SK-N-MC (cell line): ENCODE measurements around the gene TRAPPC12.
"Not testable (repeated sequence)": the region's sequence is repeated elsewhere in the genome, so short reads cannot be mapped to it uniquely, and the experiment has no call there.

Source experiments
- DNase-seq: peaks from one replicate; pipeline ENCODE4 v3.0.0-alpha.2; 2011; ENCODE audit warnings: low read depth, low spot score
- H3K27ac ChIP-seq: fragments of 200-600 bp; sonication (generic); 2 replicates; pipeline ENCODE4 v1.5.1; 2016; ENCODE audit warnings: mixed run types
- H3K36me3 ChIP-seq: fragments of 200-600 bp; sonication (generic); 2 replicates; pipeline ENCODE4 v1.6.1; 2017; ENCODE audit warnings: antibody characterized with exemption, low read length, mixed read lengths; ENCODE audit not compliant: insufficient read depth
- H3K4me3 ChIP-seq: fragments of 200-600 bp; sonication (generic); 2 replicates; pipeline ENCODE4 v1.5.1; 2016
- H3K9ac ChIP-seq: fragments of 200-600 bp; sonication (generic); 2 replicates; pipeline ENCODE4 v1.8.0; 2017; ENCODE audit warnings: mixed run types, mixed read lengths; ENCODE audit not compliant: insufficient read length
- H3K9me3 ChIP-seq: fragments of 200-600 bp; sonication (generic); 2 replicates; pipeline ENCODE4 v1.6.1; 2017; ENCODE audit warnings: low read depth, mild to moderate bottlenecking, antibody characterized with exemption, low read length, moderate library complexity, mixed read lengths
- EZH2 ChIP-seq: fragments of 200-600 bp; sonication (generic); IDR thresholded peaks from one replicate; pipeline ENCODE4 v1.6.1; 2017; ENCODE audit warnings: antibody characterized with exemption
- FOXP2 ChIP-seq: optimal IDR thresholded peaks from 2 replicates; pipeline ENCODE3; 2011; ENCODE audit warnings: mild to moderate bottlenecking, moderate library complexity; ENCODE audit not compliant: insufficient read depth; ENCODE audit errors: extremely low read length, control extremely low read depth
- POLR2AphosphoS5 ChIP-seq: IDR thresholded peaks from 2 replicates; pipeline ENCODE4 v1.6.1; 2012; ENCODE audit warnings: mild to moderate bottlenecking, low read depth, low read length, borderline replicate concordance

The TRAPPC12 gene

DNA sequence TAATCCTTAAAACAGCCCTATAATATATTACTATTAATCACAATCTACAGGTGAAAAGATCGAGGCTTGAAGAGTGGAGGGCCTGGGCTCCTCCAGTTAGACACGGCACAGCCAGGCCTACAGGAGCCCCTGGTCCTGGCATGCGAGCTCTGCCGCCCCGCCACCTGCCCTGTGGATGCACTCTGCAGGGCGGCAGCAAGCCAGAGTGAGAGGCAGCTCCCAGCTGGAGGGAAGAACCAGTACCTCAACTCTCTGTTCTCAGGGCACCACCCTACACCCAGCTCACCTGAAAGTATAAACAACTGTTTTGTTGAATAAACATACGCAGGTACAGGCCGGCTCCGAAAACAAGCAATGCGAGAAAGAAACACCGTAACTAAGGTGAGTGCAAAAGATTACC lies 36.5 kb upstream of the TRAPPC12 start:
- Histone ChIP-seq H3K27ac (no peak overlapping the region), H3K9me3 (no peaks in the 10 kb centered on the region), H3K36me3 (no peaks in the 10 kb centered on the region; the same call in 1 of the 2 replicates), H3K9ac (no peak overlapping the region), H3K4me3 (no peak overlapping the region)
- no peak for TF ChIP-seq EZH2
- TF ChIP-seq FOXP2 = no peak
- no peak for TF ChIP-seq POLR2AphosphoS5
- DNase-seq = no peak

DNA sequence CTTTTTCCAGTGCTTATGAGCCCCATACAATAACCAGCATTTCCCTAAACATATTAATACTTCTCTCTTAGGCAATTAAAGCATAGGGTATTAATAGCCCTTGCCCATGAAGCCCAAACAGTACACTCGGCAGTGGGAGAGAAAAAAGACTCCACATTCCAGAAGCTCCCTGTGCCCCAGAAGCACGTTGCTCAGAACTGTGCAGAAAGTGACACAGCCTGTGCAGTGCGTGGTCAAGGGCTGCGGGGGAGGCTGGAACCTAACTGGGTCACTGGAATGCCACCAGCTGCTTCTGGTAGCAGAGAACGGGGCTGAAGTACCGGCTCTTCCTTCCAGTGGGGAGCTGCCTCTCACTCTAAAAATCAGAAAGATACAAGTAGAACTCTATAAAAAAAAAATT lies 34.6 kb upstream of the TRAPPC12 start:
- Histone ChIP-seq H3K27ac (no peak overlapping the region), H3K36me3 (no peaks in the 10 kb centered on the region; the same call in 1 of the 2 replicates), H3K9me3 (no peaks in the 10 kb centered on the region), H3K9ac (no peak overlapping the region), H3K4me3 (no peak overlapping the region)
- DNase-seq = no peak
- TF ChIP-seq EZH2 (no peak), POLR2AphosphoS5 (no peak), FOXP2 (no peak)

DNA sequence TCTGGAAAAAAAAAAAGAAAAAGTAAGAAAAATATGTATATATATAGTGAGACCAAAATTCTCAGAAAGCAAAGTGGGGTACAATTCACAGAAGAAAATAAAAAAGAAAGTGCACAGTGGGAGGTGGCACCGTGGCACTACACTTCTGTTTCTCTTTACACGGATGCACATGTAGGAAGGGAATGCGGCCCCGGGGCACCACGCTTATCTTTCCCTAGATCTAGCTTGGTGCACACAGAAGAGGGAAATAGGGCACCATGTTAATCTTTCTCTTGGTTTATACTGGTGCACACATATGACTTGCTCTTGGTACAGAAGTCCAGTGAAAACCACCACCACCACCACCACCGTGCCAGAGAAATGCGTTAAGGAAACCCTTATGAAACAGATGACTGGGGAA lies 33.9 kb upstream of the TRAPPC12 start:
- H3K9ac ChIP-seq = no peak overlapping the region
- no peak for DNase-seq
- TF ChIP-seq POLR2AphosphoS5 (no peak), EZH2 (no peak), FOXP2 (no peak)
- H3K36me3 ChIP-seq = no peaks in the 10 kb centered on the region; the same call in 1 of the 2 replicates
- H3K27ac ChIP-seq = no peak overlapping the region
- no peaks in the 10 kb centered on the region for H3K9me3 ChIP-seq
- H3K4me3 ChIP-seq = no peak overlapping the region

DNA sequence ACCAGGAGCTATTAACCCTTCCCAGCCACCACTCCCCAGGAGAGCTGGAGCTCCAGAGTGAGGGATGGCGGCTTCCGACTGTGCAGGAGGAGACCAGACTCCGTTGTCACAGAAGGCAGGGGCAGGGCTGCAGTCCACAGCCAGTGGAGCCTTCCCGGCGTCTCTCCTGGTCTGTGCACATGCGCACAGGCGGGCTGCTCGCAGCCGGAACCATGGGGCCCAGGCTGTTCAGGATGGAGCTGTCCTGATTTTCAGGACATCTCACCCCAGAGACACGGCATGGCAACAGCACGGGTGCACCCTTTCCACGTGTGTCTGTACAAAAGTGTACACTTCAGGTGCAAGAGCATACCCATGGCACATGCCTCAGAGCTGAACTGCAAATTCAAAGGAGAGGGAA lies 30.7 kb upstream of the TRAPPC12 start:
- no peak for DNase-seq
- no peaks in the 10 kb centered on the region for H3K9me3 ChIP-seq
- no peak for TF ChIP-seq FOXP2
- TF ChIP-seq POLR2AphosphoS5 = no peak
- peaks cover 12% of the 10 kb centered on the region; the same call in 1 of the 2 replicates for H3K36me3 ChIP-seq
- no peak overlapping the region for H3K4me3 ChIP-seq
- no peak overlapping the region for H3K9ac ChIP-seq
- no peak overlapping the region for H3K27ac ChIP-seq

DNA sequence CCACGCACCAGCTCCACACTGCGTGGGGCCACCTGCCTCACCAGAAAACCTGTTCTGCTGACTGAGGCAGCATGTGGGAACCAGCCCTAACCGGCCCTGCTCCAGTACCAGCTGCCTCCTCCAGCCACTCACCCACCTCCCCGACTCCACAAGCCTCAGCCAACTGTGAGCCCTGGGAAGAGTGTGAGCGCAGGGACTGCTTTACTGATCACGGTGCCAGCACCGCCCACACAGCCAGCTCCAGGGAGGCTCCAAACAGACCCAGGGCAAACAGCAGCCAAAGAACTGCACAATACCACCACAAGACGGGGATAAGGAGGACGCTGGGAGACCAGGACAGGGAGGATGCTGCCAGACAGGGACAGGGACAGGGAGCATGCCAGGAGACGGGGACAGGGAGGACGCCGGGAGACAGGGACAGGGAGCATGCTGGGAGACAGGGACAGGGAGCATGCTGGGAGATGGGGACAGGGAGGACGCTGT lies 30.2 kb upstream of the TRAPPC12 start:
- Histone ChIP-seq H3K36me3 (peaks cover 17% of the 10 kb centered on the region), H3K9me3 (no peaks in the 10 kb centered on the region), H3K9ac (no peak overlapping the region), H3K4me3 (no peak overlapping the region), H3K27ac (no peak overlapping the region)
- no peak for DNase-seq
- TF ChIP-seq POLR2AphosphoS5 (no peak), EZH2 (no peak), FOXP2 (no peak)

DNA sequence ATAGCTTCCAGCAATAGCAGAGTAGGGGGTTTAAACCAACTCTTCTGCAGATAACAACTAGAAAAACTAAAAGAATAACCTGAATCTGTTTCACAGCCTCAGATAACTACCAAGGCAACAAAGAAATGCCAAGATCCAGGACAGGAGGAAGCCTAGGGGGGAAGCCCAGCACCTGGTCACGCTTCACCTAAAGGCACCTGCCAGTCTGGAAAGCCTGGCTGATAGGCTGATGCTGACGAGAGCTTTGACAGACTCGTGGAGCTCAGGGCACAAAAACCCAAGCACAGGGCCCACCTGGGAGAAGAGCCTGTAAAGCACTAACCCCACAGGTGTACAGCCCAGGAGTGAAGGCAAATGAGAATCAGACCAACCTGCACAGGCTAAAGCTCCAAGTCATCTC lies 24.5 kb upstream of the TRAPPC12 start:
- DNase-seq = no peak

DNA sequence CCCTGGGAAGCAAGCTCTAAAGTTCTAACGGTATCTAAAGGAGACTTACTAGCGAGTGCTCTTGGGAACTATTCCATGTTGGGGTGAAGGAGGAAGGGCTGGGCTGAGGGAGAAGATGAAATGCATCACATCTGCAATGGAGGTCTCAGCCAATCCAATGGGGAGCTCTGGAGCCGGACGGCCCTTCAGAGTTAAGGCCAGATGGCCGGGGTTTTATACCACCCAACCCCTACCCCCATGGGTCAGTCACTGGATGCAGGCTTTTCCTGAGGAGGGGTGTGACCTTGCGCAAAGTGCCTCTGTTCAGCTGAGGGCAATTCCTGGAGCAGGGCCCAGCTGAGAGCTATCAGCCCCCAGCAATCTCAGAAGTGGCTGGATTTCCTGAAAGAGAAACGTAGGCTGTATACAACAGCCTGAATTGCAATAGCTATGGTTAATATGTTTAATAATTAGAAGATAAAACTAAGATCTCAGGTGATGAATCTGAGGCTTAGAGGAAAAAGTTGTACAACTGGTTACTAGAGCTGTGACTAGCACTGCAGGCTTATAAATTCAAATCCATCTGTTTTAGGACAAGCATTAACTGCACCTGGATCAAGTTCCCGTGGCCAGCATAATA lies 23.4 kb upstream of the TRAPPC12 start:
- Histone ChIP-seq H3K27ac (no peak overlapping the region), H3K9me3 (no peaks in the 10 kb centered on the region), H3K9ac (no peak overlapping the region), H3K4me3 (no peak overlapping the region), H3K36me3 (peaks cover 18% of the 10 kb centered on the region)
- no peak for DNase-seq
- TF ChIP-seq POLR2AphosphoS5 (no peak), FOXP2 (no peak), EZH2 (no peak)

More for the DNA sequence above, 24.5 kb upstream of the TRAPPC12 start:
- TF ChIP-seq POLR2AphosphoS5 (no peak), EZH2 (no peak), FOXP2 (no peak)
- Histone ChIP-seq H3K36me3 (peaks cover 18% of the 10 kb centered on the region), H3K9me3 (no peaks in the 10 kb centered on the region), H3K9ac (no peak overlapping the region), H3K27ac (no peak overlapping the region), H3K4me3 (no peak overlapping the region)

DNA sequence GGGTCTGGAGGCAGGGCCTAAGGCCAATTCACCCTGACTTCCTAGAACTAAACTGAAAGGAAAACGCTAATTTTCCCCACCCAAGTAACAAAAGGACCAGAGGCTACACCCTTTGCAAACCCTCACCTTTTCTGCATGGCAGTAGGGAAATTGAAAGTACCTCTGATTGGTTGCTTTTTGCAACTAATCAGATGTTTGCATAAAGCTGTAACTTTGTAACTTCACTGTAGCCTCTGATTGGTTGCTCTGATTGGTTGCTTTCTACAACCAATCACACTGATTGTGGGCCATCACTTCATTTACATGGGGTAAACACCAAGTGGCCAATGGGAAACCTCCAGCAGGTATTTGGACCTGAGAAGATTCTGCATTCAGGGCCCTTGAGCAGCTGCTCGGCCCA lies 22.7 kb upstream of the TRAPPC12 start:
- H3K36me3 ChIP-seq = peaks cover 18% of the 10 kb centered on the region
- H3K9ac ChIP-seq = no peak overlapping the region
- H3K27ac ChIP-seq = no peak overlapping the region
- no peaks in the 10 kb centered on the region for H3K9me3 ChIP-seq
- DNase-seq = no peak
- no peak for TF ChIP-seq FOXP2
- TF ChIP-seq POLR2AphosphoS5 = no peak
- TF ChIP-seq EZH2 = no peak
- no peak overlapping the region for H3K4me3 ChIP-seq

DNA sequence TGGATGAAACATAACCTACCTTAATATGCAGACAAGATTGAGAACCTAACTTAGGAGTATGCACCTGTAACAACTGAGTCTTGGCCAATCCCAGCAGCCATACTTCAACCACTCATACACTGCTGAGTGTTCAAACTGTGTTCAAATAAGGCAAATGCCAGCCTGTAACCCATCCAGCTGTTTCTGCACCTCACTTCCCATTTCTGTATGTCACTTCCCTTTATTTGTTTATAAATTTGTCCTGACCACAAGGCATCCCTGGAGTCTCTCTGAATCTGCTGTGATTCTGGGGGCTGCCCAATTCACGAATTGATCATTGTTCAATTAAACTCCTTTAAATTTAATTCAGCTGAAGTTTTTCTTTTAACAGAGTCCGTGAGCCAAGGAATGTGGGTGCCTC lies 22.0 kb upstream of the TRAPPC12 start:
- H3K4me3 ChIP-seq, H3K9ac ChIP-seq, DNase-seq, H3K9me3 ChIP-seq, H3K27ac ChIP-seq: not testable (repeated sequence)
- H3K36me3 ChIP-seq = peaks cover 15% of the 10 kb centered on the region
